Measurements from ENCODE around the gene LHFPL6. TPM values are rescaled to one million over a fixed set of nuclear protein-coding genes. Genes with fewer than 3 reads are reported as not detected.

Gene LHFPL6
- total and polyA plus RNA-seq, 2 experiments from 2014 or later: 7.8 to 9.5 TPM

GRCh38 chr13:39498471-39499114 lies 104.4 kb downstream of the LHFPL6 start (continued):
- TF ChIP-seq, protein P1, sequence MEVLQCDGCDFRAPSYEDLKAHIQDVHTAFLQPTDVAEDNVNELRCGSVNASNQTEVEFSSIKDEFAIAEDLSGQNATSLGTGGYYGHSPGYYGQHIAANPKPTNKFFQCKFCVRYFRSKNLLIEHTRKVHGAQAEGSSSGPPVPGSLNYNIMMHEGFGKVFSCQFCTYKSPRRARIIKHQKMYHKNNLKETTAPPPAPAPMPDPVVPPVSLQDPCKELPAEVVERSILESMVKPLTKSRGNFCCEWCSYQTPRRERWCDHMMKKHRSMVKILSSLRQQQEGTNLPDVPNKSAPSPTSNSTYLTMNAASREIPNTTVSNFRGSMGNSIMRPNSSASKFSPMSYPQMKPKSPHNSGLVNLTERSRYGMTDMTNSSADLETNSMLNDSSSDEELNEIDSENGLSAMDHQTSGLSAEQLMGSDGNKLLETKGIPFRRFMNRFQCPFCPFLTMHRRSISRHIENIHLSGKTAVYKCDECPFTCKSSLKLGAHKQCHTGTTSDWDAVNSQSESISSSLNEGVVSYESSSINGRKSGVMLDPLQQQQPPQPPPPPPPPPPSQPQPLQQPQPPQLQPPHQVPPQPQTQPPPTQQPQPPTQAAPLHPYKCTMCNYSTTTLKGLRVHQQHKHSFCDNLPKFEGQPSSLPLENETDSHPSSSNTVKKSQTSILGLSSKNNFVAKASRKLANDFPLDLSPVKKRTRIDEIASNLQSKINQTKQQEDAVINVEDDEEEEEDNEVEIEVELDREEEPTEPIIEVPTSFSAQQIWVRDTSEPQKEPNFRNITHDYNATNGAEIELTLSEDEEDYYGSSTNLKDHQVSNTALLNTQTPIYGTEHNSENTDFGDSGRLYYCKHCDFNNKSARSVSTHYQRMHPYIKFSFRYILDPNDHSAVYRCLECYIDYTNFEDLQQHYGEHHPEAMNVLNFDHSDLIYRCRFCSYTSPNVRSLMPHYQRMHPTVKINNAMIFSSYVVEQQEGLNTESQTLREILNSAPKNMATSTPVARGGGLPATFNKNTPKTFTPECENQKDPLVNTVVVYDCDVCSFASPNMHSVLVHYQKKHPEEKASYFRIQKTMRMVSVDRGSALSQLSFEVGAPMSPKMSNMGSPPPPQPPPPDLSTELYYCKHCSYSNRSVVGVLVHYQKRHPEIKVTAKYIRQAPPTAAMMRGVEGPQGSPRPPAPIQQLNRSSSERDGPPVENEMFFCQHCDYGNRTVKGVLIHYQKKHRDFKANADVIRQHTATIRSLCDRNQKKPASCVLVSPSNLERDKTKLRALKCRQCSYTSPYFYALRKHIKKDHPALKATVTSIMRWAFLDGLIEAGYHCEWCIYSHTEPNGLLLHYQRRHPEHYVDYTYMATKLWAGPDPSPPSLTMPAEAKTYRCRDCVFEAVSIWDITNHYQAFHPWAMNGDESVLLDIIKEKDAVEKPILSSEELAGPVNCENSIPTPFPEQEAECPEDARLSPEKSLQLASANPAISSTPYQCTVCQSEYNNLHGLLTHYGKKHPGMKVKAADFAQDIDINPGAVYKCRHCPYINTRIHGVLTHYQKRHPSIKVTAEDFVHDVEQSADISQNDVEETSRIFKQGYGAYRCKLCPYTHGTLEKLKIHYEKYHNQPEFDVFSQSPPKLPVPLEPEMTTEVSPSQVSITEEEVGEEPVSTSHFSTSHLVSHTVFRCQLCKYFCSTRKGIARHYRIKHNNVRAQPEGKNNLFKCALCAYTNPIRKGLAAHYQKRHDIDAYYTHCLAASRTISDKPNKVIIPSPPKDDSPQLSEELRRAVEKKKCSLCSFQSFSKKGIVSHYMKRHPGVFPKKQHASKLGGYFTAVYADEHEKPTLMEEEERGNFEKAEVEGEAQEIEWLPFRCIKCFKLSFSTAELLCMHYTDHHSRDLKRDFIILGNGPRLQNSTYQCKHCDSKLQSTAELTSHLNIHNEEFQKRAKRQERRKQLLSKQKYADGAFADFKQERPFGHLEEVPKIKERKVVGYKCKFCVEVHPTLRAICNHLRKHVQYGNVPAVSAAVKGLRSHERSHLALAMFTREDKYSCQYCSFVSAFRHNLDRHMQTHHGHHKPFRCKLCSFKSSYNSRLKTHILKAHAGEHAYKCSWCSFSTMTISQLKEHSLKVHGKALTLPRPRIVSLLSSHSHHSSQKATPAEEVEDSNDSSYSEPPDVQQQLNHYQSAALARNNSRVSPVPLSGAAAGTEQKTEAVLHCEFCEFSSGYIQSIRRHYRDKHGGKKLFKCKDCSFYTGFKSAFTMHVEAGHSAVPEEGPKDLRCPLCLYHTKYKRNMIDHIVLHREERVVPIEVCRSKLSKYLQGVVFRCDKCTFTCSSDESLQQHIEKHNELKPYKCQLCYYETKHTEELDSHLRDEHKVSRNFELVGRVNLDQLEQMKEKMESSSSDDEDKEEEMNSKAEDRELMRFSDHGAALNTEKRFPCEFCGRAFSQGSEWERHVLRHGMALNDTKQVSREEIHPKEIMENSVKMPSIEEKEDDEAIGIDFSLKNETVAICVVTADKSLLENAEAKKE (CRISPR knock-in tag; IDR thresholded peaks at IDR 0.05): peak; percentile 83
- TF ChIP-seq ZNF114 (CRISPR knock-in tag; IDR thresholded peaks at IDR 0.05) (no peak), ZNF331 (CRISPR knock-in tag; IDR thresholded peaks at IDR 0.05; ENCODE audit: low read depth) (no peak), EZH2phosphoT487 (IDR thresholded peaks at IDR 0.05; ENCODE audit: unreplicated experiment) (no peak), STAT1 (IDR thresholded peaks at IDR 0.05; ENCODE audit: unreplicated experiment) (no peak)
- TF ChIP-seq, protein P2, sequence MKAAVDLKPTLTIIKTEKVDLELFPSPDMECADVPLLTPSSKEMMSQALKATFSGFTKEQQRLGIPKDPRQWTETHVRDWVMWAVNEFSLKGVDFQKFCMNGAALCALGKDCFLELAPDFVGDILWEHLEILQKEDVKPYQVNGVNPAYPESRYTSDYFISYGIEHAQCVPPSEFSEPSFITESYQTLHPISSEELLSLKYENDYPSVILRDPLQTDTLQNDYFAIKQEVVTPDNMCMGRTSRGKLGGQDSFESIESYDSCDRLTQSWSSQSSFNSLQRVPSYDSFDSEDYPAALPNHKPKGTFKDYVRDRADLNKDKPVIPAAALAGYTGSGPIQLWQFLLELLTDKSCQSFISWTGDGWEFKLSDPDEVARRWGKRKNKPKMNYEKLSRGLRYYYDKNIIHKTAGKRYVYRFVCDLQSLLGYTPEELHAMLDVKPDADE (IDR thresholded peaks at IDR 0.05): no peak

DNA sequence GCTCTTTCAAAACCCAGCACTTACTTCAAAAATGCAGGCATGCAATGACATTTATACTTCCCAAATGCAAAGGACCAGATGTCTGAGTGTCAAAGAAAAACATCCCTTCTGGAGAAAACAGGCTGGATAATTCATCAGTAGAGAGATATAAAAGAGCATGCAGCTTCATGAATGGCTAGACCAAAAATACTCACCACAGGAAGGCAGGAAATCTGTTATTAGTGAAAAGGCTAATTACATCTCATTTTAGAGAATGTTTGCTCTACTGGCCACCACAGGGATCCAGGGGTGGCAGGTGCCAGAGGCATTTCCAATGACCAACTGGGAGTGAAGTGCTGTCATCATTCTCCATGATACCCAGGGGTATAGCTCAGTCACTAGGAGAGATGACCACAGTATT lies 106.5 kb downstream of the LHFPL6 start:
- Mint-ChIP-seq H3K36me3 (ENCODE audit: low read depth) (no peaks in the 10 kb centered on the region; the same call in 2 of the 3 replicates), H3K9me3 (peaks cover 4% of the 10 kb centered on the region; the same call in 1 of the 3 replicates), H3K4me3 (no peak overlapping the region), H3K27ac (no peak overlapping the region), H3K4me1 (peaks cover 75% of the 10 kb centered on the region), H3K27me3 (ENCODE audit: insufficient read depth, low read depth, poor library complexity) (peaks cover 10% of the 10 kb centered on the region)
- DNase-seq (ENCODE audit: low spot score) (no peak), ATAC-seq (no peak)
- Histone ChIP-seq H4K20me1 (replicated peaks; ENCODE audit: insufficient read depth) (no peaks in the 10 kb centered on the region), H3K4me2 (peak overlapping the region; percentile 56; the same call in 1 of the 2 replicates), H2AFZ (no peak overlapping the region), H3K4me3 (no peak overlapping the region), H3K79me2 (replicated peaks; ENCODE audit: insufficient read depth) (no peaks in the 10 kb centered on the region), H3K27ac (ENCODE audit: low read depth) (no peak overlapping the region), H3F3A (replicated peaks; ENCODE audit: low read depth) (no peaks in the 10 kb centered on the region), H3K4me1 (ENCODE audit: insufficient read depth) (peaks cover 70% of the 10 kb centered on the region), H3K36me3 (ENCODE audit: insufficient read depth) (no peaks in the 10 kb centered on the region), H3K9me2 (ENCODE audit: insufficient read depth) (peaks cover 8% of the 10 kb centered on the region; the same call in 1 of the 2 replicates), H3K27me3 (ENCODE audit: insufficient read depth) (peaks cover 9% of the 10 kb centered on the region)
- TF ChIP-seq CREB1 (CRISPR knock-in tag; IDR thresholded peaks at IDR 0.05; ENCODE audit: low read depth) (no peak), ZNF114 (CRISPR knock-in tag; IDR thresholded peaks at IDR 0.05) (no peak), NANOG (IDR thresholded peaks at IDR 0.05; ENCODE audit: borderline replicate concordance) (no peak), EZH2phosphoT487 (IDR thresholded peaks at IDR 0.05; ENCODE audit: unreplicated experiment) (no peak)
- TF ChIP-seq, protein P1 (CRISPR knock-in tag; IDR thresholded peaks at IDR 0.05): no peak

All from GM23338 (cell line).